Measurements from ENCODE around the gene HLA-DRB5. TPM values are rescaled to one million over a fixed set of nuclear protein-coding genes. Genes with fewer than 3 reads are reported as not detected.
"Not testable (repeated sequence)": the region's sequence is repeated elsewhere in the genome, so short reads cannot be mapped to it uniquely, and the experiment has no call there.

Gene HLA-DRB5
- total RNA-seq, 2 experiments from 2014 or later, result 2.9 to 5.3 TPM

GRCh38 chr6:32551410-32551809 lies 21.3 kb upstream of the HLA-DRB5 start:
- no peak for ATAC-seq
- Mint-ChIP-seq H3K27me3 (peaks cover 13% of the 10 kb centered on the region), H3K4me3 (no peak overlapping the region), H3K9me3 (ENCODE audit: low read depth) (no peaks in the 10 kb centered on the region), H3K36me3 (no peaks in the 10 kb centered on the region), H3K4me1 (no peaks in the 10 kb centered on the region), H3K27ac (no peak overlapping the region)
- DNase-seq, result no peak
- CTCF ChIA-PET, result no interaction called here

- Mint-ChIP-seq H3K4me3 (no peak overlapping the region), H3K4me1 (no peaks in the 10 kb centered on the region), H3K27ac (no peak overlapping the region), H3K27me3 (peaks cover 28% of the 10 kb centered on the region), H3K36me3 (no peaks in the 10 kb centered on the region), H3K9me3 (ENCODE audit: low read depth) (no peaks in the 10 kb centered on the region)
- ATAC-seq (no peak), DNase-seq (no peak)
- CTCF ChIA-PET, result no interaction called here
These were observed 9.8 kb upstream of the HLA-DRB5 start for GRCh38 chr6:32539839-32540238.

- H3K36me3 Mint-ChIP-seq, CTCF ChIA-PET, H3K4me3 Mint-ChIP-seq: not testable (repeated sequence)
These were observed 325 bp upstream of the HLA-DRB5 start for GRCh38 chr6:32530431-32530793.

GRCh38 chr6:32522302-32523047 lies 7.6 kb downstream of the HLA-DRB5 start:
- no peak for DNase-seq
- Mint-ChIP-seq H3K9me3 (ENCODE audit: low read depth) (no peaks in the 10 kb centered on the region), H3K27ac (no peak overlapping the region), H3K4me1 (peaks cover 14% of the 10 kb centered on the region), H3K4me3 (no peak overlapping the region), H3K36me3 (peaks cover 17% of the 10 kb centered on the region), H3K27me3 (peaks cover 3% of the 10 kb centered on the region)
- CTCF ChIA-PET, result no interaction called here
- no peak for ATAC-seq

More at GRCh38 chr6:32530431-32530793, 325 bp upstream of the HLA-DRB5 start:
- not testable (repeated sequence) for DNase-seq; H3K9me3 Mint-ChIP-seq (ENCODE audit: low read depth); H3K27me3 Mint-ChIP-seq; H3K27ac Mint-ChIP-seq
- peak; percentile 17 for ATAC-seq
- peaks cover 12% of the 10 kb centered on the region for H3K4me1 Mint-ChIP-seq

DNA sequence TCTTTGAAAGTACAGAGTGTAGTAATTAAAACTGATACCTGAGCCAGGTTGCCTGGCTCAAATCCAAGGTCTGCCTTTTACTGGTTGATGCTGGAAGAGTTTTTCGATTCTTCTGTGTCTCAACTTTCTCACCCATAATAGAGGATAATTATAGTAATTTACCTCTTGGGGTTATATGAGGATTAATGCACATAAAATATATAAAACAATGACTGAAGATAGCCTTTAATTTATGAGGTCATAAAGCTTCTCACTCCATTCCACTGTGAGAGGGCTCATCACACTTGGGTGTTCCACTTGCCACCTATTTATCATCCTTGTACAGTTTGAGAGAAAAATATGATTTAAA lies 10.2 kb downstream of the HLA-DRB5 start:
- DNase-seq (no peak), ATAC-seq (no peak)
- H3K4me3 Mint-ChIP-seq, result no peak overlapping the region
- peaks cover 3% of the 10 kb centered on the region for H3K27me3 Mint-ChIP-seq
- CTCF ChIA-PET, result no interaction called here
- no peak overlapping the region for H3K27ac Mint-ChIP-seq
- peaks cover 14% of the 10 kb centered on the region for H3K36me3 Mint-ChIP-seq
- H3K4me1 Mint-ChIP-seq, result peaks cover 10% of the 10 kb centered on the region
- no peaks in the 10 kb centered on the region for H3K9me3 Mint-ChIP-seq (ENCODE audit: low read depth)

- peaks cover 12% of the 10 kb centered on the region for H3K36me3 Mint-ChIP-seq
- H3K27me3 Mint-ChIP-seq, result peaks cover under 1% of the 10 kb centered on the region
- H3K4me3 Mint-ChIP-seq, result no peak overlapping the region
- no peak overlapping the region for H3K27ac Mint-ChIP-seq
- DNase-seq (no peak), ATAC-seq (no peak)
- no peaks in the 10 kb centered on the region for H3K9me3 Mint-ChIP-seq (ENCODE audit: low read depth)
- peaks cover 8% of the 10 kb centered on the region for H3K4me1 Mint-ChIP-seq
- CTCF ChIA-PET, result no interaction called here
These were observed 10.8 kb downstream of the HLA-DRB5 start for GRCh38 chr6:32519118-32519909.

DNA sequence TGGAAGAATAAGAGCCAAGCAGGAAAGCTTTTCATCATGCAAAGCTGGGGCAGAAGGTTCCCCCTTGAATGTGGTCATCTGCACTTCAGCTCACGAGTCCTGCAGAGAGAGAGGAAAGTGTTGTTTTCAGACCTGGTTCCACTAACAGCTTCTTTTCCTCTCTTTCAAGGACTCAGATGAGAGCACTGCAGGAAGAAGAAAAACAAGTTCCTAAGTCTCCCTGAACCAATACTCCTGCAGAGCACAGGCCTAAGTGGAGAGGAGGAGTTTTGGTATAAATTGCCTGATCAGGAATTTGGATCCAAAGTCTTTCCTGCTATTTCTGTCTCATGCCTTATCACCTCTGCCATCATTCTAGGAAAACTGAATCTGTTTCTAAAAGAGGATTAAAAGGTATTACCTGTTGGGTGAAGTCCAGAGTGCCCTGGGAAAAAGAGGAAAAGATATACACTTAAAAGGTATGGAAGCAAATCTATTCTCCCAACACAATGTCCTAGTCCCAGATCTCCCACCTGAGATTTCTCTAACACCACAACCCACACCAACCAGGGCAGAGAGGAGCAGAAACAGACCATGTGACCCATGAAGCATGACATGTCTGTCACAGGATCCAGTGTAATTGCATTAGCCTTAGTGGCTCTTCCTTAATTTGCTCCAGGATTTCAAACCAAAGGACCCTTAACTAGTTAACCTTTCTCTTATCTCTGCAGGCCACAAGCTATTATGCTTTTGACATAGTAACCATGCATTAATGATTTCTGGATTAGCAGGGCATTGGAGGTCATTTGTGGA lies 12.2 kb downstream of the HLA-DRB5 start:
- H3K36me3 Mint-ChIP-seq, result peaks cover 8% of the 10 kb centered on the region
- no peak overlapping the region for H3K4me3 Mint-ChIP-seq
- peaks cover 1% of the 10 kb centered on the region for H3K4me1 Mint-ChIP-seq
- no peak overlapping the region for H3K27ac Mint-ChIP-seq
- H3K9me3 Mint-ChIP-seq (ENCODE audit: low read depth), result no peaks in the 10 kb centered on the region
- DNase-seq, result no peak
- H3K27me3 Mint-ChIP-seq, result no peaks in the 10 kb centered on the region
- CTCF ChIA-PET, result no interaction called here
- no peak for ATAC-seq

DNA sequence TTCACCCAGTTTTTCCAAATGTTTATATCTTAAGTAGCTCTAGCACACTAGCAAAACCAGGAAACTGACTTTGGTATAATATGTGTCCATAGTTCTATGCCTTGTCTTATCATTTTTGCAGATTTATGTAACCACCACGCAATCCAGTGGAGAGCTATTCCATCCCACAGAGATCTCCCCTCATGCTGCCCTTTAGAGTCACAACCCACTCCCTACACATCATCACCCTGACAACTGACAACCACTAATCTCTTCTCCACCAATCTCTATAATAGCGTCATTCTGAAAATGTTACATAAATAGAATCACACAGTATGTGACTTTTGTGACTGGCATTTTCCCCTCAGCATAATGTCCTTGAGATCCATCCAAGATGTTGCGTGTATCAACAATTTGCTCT lies 29.1 kb downstream of the HLA-DRB5 start:
- CTCF ChIA-PET, result no interaction called here
- Mint-ChIP-seq H3K27me3 (peaks cover 4% of the 10 kb centered on the region), H3K27ac (no peak overlapping the region), H3K4me1 (no peaks in the 10 kb centered on the region), H3K4me3 (no peak overlapping the region), H3K9me3 (ENCODE audit: low read depth) (no peaks in the 10 kb centered on the region), H3K36me3 (no peaks in the 10 kb centered on the region)
- ATAC-seq (no peak), DNase-seq (no peak)

DNA sequence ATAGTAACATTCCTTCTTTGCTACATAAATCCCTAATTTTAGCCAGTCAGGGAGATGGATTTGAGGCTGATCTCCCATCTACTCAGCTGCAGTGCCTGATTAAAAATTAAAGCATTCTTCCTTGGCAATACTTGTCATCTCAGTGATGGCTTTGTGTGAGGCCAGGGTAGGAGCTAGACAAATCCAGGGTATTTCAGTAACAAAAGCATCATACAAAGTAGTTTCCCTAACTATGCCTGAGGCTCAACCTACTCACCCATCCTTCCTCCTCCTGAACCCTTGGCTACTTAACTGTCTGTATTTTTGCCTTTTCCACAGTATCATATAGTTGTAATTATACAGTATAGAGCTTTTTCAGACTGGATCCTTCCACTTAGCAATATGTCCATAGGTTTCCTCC lies 37.7 kb downstream of the HLA-DRB5 start:
- no peak overlapping the region for H3K4me3 Mint-ChIP-seq
- no peaks in the 10 kb centered on the region for H3K9me3 Mint-ChIP-seq (ENCODE audit: low read depth)
- no peaks in the 10 kb centered on the region for H3K4me1 Mint-ChIP-seq
- ATAC-seq (no peak), DNase-seq (no peak)
- no peak overlapping the region for H3K27ac Mint-ChIP-seq
- no peaks in the 10 kb centered on the region for H3K27me3 Mint-ChIP-seq
- H3K36me3 Mint-ChIP-seq, result no peaks in the 10 kb centered on the region
- CTCF ChIA-PET, result no interaction called here

DNA sequence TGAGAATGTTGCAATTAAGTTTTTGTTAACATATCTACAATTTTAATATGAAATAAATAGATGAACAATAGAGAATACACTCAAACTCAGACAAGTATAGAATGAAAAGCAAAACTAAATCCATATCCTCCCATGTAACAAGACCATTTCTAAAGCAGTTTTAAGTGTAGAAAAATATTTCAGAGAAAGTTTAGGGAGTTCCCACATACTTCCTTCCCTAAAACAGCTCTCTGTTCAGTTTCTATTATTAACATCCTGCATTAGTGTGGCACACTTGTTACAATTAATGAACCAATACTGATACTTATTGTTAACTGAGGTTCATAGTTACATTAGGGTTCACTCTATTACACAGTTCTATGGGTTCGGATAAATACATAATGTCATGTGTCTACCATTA lies 38.4 kb downstream of the HLA-DRB5 start:
- no peaks in the 10 kb centered on the region for H3K27me3 Mint-ChIP-seq
- H3K4me1 Mint-ChIP-seq, result no peaks in the 10 kb centered on the region
- no peaks in the 10 kb centered on the region for H3K9me3 Mint-ChIP-seq (ENCODE audit: low read depth)
- no peak overlapping the region for H3K27ac Mint-ChIP-seq
- no peak for DNase-seq
- CTCF ChIA-PET, result no interaction called here
- no peaks in the 10 kb centered on the region for H3K36me3 Mint-ChIP-seq
- no peak for ATAC-seq
- H3K4me3 Mint-ChIP-seq, result no peak overlapping the region

DNA sequence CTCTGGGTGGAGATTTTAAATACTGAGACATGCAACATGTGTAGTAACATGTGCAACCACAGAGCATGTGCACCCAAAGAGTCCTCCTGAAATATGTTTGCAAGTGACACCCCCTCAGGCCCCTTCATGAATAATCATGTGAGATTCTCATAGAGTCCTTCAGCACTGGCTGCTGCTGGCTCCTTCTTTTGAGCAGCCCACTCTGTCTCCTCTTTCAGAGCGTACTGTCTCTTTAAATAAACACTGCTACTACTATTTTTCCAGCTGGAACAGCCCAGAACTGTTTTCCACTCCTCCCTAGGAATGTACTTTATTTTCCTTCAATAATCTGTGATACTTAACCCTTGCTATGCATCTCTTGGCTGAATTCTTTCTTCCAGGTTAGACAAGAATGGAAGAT lies 42.0 kb downstream of the HLA-DRB5 start:
- no peak overlapping the region for H3K4me3 Mint-ChIP-seq
- peaks cover 5% of the 10 kb centered on the region for H3K27me3 Mint-ChIP-seq
- no peaks in the 10 kb centered on the region for H3K9me3 Mint-ChIP-seq (ENCODE audit: low read depth)
- DNase-seq, result no peak
- no peak for ATAC-seq
- no peak overlapping the region for H3K27ac Mint-ChIP-seq
- no peaks in the 10 kb centered on the region for H3K36me3 Mint-ChIP-seq
- H3K4me1 Mint-ChIP-seq, result no peaks in the 10 kb centered on the region
- CTCF ChIA-PET, result no interaction called here

- DNase-seq (no peak), ATAC-seq (no peak)
- Mint-ChIP-seq H3K27me3 (peaks cover 28% of the 10 kb centered on the region), H3K9me3 (ENCODE audit: low read depth) (no peaks in the 10 kb centered on the region), H3K4me1 (no peaks in the 10 kb centered on the region), H3K36me3 (peaks cover 2% of the 10 kb centered on the region), H3K27ac (no peak overlapping the region), H3K4me3 (no peak overlapping the region)
- CTCF ChIA-PET, result no interaction called here
These were observed 45.5 kb downstream of the HLA-DRB5 start for GRCh38 chr6:32484614-32484998.

DNA sequence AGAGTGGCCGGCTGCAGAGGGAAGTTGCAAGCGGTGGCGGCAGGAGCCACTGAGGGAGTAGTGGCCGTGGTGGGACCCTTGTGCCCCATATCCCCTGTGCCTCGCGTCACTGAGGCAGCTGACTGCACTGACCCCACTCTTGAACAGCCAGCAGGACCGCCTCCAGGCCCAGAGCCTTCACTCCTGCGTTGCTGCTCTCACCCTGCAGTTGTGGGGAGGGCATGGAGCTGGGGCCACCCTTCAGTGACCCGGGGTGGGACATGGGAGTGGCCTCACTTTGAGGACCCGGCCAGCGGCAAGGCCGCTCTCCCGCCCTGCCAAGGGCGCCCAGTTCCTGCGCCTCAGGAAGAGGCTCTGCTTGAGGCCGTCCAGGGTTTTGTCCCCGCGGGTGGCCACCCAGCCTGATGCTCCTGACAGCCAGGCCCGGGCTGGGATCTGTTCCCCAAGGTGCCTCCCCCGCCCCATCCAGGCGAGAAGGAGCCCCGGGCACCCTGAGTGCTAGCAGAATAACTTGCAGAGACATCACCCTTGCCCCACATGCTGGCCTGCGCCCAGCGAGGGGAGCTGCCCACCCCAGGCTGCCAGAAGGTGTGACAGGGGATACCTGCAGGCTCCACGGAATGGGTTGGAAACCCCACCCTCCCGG lies 46.0 kb downstream of the HLA-DRB5 start:
- no peak overlapping the region for H3K27ac Mint-ChIP-seq
- no peak overlapping the region for H3K4me3 Mint-ChIP-seq
- CTCF ChIA-PET, result no interaction called here
- ATAC-seq (no peak), DNase-seq (no peak)
- H3K4me1 Mint-ChIP-seq, result no peaks in the 10 kb centered on the region
- peaks cover 2% of the 10 kb centered on the region for H3K36me3 Mint-ChIP-seq
- H3K27me3 Mint-ChIP-seq, result peaks cover 30% of the 10 kb centered on the region
- no peaks in the 10 kb centered on the region for H3K9me3 Mint-ChIP-seq (ENCODE audit: low read depth)

All from activated CD8-positive, alpha-beta memory T cell treated with anti-CD3 and anti-CD28 coated beads, Interleukin-2, amount 10 ng/mL, durations not matched to agents 7 days and 5 days (primary cell).